ENCODE results near the gene ARHGEF16.

The ARHGEF16 gene

DNA sequence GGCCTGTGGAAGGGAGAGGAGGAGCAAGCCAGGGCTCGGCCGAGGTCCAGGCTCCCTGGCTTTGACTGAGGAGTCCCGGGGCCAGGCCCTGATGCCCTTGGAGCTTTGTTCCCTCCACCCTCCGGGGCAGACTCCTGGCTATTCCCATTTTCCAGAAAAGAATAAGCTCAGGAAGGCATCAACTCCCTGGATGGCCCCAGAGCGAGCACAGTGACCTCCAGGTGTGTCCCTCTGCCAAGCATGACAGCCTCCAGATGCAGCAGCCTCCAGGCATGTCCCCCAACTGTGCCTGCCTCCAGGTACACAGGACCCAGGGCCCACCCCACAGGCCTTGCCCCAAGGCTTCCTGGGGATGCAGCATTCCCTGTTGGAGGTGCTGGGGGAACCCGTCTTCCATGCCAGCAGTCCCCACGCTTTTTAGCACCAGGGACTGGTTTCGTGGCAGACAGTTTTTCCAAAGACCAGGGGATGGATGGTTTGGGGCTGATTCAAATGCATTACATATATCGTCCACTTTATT is 15.7 kb upstream of the ARHGEF16 start:
- FAIRE-seq, result no peak
- DNase-seq (ENCODE audit: low spot score), result no peak

DNA sequence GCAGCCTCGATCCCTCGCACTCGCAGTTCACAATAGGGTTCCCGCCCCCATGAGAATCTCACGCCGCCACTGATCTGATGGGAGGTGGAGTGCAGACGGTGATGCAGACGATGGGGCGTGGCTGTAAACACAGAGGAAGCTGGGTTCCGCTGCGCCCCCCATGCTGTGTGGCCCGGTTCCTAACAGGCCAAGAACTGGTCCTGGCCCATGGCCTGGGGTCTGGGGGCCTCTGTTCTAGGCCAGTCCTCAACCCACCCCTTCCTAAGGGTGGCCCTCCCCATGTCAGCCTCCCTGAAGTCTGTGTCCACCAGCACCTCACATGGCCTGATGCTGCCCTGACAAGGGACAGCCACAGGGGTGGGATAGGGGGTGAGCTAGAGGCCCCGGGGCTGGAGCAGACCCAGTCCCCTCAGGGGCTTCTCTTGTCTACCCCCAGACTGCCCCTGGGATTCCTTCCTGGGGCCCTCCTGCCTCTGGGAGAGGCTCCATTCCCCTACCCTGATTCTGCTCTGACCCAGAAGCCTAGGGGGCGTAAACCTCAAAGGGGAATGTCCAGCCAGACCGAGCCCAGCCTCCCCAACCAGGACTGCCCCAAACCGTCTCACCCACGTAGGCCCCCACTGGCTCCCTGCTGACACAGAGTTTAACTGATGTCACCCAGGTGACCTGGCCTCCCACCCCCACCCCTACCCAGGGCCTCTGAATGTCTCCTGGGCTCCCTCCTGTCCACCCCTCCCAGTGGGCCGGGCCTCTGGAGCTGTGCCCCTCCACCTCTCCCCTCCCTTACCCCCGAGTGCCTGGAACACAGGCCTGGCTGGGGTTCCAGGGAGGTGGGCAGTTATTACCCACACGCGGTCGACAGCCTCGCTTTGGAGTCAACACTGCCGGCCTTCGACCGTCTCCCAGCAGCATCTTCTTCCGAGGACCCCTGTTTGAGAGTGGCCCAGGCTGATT is 14.8 kb upstream of the ARHGEF16 start:
- FAIRE-seq (no peak), DNase-seq (ENCODE audit: low spot score) (no peak)

DNA sequence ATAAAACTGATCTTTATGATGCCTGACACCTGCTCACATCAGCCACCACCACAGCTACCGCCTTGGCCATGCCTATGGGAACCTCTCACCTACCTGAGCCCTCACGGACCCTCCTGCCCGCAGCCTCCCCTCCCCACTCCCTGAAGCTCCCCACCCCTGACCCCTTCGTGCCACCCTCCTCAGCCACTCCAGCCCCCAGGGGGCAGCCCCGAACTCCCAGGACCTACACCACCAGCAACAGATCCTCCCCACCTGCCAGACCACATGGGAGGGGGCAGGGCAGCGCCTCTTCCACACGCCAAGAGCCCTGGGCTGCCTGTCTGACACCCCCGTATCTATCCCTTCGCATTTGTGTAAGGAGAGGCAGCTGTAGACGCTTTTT is 14.2 kb upstream of the ARHGEF16 start:
- no peak for FAIRE-seq
- no peak for DNase-seq (ENCODE audit: low spot score)

DNA sequence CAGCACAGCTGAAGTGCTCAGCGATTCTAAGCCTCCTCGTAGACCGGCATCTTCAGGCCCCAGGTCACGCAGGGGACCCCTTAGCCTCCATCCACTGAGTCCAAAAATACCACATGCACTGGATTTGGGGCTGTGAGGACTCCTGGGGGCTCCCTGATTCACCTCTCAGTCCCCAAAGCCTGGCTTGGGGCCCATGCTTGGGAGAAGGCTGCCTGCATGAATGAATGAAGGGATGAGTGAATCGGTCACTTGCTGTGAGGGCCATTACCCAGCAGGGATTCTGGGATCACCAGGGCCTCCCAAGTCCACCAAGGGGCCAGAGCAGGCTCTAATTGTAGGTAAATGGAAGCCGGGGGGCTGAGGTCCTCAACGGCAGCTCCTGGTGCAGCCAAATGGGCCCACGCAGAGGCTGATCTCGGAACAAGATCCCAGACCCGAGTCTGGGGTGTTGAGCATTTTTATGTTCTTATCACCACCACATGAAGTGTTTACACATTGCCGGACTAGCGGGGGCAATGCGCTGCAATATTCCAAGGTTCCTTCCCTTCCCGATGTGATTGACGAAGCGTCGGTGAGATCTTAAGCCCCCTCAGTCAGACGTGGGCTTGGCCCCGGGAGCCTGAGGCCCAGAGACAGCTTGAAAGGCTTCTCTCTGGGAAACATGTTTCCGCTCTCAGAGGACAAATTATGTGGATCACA is 13.6 kb upstream of the ARHGEF16 start:
- FAIRE-seq, result no peak
- DNase-seq (ENCODE audit: low spot score), result no peak

DNA sequence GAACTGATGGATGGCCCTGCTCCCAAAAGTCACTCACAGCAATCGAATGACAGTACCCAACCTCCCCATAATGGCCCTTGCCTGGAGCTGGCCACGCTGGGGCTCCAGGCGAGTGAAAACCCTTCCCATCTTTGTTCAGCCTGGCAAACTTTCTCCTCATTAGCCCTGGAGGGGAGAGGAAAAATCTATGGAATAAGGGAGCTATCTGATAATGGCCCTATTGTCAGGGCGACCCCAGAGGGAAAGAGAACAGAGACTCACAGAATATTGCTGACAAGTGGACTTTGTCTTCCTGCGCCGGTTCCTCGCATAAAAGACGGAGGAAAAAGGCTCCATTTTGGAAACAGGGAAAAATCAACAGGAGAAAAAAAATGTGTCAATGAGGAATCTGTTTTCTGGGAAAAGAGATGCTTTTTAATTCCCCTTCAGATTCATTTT is 13.0 kb upstream of the ARHGEF16 start:
- no peak for FAIRE-seq
- DNase-seq (ENCODE audit: low spot score), result no peak

DNA sequence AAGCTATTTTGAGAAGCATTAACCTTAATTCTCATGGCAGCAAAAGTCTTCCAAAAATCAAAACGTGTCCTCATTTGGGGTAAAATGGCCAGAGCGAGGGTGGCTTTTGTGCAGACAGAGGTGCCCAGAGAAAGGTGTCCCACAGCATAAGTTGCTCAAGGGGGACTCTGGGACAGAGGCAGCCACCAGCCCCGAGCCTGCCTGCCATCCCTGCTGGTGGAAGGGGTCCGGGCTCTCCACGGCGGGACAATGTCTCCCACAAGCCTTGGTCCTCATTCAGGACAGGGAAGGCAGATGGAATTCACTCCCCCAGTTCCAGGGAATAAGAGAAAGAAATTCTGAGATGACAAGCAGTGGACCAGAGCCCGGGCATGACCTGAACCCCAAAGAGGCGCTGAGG is 12.6 kb upstream of the ARHGEF16 start:
- DNase-seq (ENCODE audit: low spot score) (no peak), FAIRE-seq (no peak)

DNA sequence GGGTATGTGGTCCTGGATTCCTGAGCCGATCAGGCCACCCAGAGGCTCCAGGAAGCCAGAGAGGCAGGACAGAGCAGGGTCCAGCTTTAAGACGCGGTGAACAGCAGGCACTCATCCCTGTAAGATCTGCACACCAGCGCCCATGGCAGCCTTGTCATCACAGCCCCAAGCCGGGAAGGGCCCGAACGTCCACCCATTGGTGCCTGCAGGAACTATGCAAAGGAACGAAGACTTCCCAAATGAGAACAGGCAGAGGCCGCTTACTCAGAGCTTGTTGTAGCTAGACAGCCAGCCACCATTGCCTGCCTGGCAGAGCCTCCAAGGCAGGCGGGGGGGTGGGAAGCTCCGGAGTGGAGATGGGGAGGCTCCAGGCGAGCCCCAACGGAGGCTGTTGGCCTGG is 12.1 kb upstream of the ARHGEF16 start:
- FAIRE-seq, result no peak
- no peak for DNase-seq (ENCODE audit: low spot score)

DNA sequence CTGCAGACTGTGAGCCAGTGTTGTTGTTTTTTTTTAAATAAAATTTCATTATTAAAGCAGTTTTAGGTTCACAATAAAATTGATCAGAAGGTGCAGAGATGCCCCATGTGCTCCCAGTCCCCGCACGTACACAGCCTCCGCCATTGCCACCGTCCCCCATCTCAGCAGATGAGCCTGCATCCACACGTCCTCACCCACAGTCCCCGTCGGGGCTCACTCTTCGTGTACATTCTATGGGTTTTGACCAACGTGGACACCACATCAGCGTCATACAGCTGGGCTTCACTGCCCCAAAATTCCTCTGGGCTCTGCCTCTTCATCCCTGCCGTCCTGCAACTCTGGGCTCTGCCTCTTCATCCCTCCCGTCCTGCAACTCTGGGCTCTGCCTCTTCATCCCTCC is 11.6 kb upstream of the ARHGEF16 start:
- no peak for FAIRE-seq
- DNase-seq (ENCODE audit: low spot score), result no peak

DNA sequence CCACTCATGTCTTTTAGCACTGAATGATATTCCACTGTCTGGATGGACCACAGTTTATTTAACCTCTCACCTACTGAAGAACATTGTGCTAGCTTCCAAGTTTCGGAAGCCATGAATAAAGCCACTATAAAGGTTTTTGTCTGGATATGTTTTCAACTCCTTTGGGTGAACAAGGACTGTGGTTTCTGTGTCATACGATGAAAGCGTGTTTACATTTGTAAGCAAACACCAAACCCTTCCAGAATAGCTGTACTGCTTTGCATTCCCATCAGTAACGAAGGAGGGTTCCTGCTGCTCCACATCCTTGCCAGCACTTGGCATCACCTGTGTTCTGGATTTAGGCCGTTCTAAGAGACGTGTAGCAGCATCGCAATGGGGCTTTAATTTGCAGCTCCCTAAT is 10.7 kb upstream of the ARHGEF16 start:
- DNase-seq (ENCODE audit: low spot score), result no peak
- no peak for FAIRE-seq

DNA sequence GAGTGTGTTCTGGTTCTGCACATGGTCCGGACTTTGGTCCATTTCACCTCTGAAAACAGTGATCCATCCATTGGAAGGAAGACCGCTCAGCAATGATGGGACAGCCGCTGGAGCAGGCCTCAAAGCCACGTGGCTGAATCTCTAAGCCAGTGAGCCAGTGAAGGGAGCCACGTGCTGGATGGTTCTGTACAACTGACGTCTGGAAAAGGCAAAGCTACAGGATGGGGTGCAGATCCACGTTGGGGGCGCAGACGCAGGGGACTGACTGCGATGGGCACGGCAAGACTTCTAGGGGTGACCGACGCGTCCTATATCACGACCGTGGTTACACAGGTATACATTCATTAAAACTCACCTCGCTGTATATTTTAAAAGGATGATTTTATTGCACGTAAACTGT is 10.2 kb upstream of the ARHGEF16 start:
- DNase-seq (ENCODE audit: low spot score), result no peak
- FAIRE-seq, result no peak

DNA sequence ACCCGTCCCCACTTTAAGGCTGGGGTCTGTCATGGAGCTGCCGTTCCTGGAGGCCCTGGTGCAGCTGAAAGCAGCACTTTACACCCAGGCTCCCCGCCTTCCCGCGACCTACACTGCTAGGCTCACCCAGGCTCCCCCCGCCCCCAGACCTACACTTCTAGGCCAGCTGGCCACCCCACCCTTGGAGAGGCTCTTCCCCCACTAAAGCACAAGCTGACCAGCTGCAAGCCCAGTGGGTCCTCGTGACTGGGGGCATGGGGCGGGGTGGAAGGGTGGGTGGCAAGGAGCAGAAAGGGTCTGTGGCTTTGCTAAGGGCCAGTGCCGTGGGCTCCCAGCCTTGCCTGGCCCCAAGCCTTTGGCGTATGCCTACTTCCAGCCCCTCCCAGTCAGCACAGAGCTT is 9.7 kb upstream of the ARHGEF16 start:
- DNase-seq (ENCODE audit: low spot score), result no peak
- no peak for FAIRE-seq

DNA sequence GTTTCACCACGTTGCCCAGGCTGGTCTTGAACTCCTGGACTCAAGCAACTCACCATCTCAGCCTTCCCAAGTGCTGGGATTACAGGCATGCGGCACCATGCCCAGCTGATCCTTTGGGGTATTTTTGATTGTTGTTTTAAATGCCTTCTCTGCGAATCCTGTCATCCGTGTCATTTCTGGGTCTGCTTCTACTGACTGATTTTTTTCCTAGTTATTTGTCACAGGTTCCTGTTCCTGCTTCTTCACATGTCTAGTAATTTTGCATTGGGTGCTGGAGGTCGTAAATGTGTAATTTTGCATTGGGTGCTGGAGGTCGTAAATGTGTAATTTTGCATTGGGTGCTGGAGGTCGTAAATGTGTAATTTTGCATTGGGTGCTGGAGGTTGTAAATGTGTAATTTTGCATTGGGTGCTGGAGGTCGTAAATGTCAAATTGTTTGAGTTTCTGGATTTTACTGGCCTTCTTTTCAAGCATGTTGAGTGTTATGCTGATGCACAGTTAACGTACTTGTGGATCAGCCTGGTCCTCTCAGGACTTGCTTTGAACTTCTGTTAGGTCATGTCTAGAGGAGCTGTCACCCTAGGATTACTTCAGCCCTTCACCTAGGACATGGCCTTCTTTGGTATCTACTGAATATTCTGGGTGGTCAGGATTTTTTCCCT is 4.1 kb upstream of the ARHGEF16 start:
- no peak for DNase-seq (ENCODE audit: low spot score)
- FAIRE-seq, result no peak

DNA sequence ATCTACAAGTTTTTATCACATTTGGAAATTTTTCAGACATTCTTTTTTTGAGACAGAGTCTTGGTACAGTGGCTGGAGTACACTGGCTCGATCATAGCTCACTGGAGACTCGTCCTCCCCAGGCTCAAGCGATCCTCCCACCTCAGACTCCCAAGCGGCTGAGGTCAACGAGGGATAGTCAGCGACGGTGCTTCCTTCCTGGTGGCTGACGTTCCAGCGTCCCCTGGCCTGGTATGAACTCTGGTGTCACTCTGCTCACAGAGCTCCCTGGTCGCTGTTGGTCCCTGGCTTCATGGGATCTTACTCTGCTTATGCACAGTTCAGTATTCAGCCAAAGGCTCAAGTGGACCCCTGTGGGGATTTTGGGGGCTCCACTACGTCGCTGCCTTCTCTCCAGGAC is 3.5 kb upstream of the ARHGEF16 start:
- no peak for FAIRE-seq
- DNase-seq (ENCODE audit: low spot score), result no peak

DNA sequence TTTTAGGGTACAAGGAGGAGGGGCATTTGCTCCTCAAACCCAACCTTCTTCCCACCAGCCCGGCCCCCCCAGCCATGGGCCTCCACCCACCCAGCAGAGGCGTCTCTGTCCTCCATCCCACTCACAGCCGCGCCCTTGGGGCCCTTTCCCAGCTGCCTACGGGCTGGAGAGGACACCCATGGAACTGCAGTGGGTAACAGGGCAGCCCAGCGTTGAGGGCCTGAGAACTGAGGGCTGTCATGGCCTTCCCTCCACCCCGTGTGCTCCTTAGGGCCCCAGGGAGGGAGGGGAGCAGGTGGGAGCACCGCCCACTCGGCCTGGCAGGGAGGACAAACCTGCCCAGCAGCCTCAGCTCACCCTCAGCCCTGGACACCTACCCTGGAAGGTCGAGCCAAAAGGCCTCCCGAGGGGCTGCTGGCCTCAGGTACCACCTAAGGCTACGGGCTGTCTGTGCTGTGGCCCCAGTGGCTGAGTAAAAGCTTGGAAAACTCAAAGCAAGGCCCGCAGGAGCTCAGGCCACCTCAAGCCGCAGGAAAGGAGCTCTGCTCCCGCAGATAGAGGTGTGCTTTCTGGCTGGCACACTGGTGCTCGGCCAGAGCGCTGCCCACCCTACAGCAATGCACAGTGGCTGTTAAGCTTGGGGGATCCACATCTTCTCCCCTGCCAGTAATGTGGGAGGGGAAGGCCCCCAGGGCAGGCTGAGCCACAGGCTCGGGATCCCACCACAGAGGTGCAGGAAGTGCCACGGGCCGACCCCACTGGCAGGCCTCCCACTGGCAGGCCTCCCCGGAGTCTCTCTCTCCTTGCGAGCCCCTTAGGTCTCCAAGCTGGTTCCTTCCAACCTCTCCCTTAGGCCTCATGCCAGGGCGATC is 2.2 kb upstream of the ARHGEF16 start:
- DNase-seq (ENCODE audit: low spot score), result no peak
- no peak for FAIRE-seq

DNA sequence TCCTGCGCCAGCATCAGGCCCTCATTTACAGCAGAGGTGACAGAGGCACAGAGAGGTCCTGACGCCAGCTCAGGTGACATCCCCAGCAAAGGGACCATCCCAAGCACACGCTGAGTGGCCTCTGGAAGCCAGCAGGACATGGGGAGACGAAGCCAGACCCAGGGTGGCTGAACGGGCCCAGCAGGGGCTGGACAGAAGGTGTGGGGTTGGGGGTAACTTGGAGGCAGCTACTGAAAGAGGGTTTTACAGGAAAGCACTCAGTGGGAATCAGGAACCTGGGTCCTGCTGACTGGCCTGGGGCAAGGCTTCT is 1.6 kb upstream of the ARHGEF16 start:
- FAIRE-seq, result no peak

DNA sequence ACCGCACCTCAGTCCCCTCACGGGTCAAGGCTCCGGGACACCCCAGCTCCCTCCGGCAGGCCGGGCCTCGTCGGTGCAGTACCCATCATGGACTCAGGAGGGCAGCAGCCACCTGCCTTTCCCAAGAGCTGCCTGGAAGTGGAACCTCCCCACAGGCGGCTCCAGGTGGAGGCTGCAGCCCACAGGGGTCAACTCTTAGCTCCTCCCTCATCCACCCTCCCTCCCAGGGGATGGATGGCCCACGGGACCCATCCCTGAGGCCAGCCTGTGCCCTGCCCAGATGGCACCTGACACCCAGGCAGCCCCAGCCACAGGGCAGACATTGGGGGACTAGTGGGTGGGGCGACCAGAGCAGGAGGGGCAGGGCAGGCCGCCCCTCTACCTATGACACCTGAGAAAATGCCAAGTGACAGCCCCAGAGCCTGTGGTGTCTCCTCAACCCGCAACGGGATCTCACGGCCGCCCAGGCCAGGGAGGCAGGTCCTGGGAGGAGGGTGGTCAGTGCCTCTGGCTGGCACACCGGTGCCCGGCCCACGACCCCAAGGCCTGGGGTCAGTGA is 1.2 kb upstream of the ARHGEF16 start:
- peak; percentile 57 for DNase-seq (ENCODE audit: low spot score)
- FAIRE-seq, result no peak

More for the DNA sequence above, 1.6 kb upstream of the ARHGEF16 start:
- no peak for DNase-seq (ENCODE audit: low spot score)

DNA sequence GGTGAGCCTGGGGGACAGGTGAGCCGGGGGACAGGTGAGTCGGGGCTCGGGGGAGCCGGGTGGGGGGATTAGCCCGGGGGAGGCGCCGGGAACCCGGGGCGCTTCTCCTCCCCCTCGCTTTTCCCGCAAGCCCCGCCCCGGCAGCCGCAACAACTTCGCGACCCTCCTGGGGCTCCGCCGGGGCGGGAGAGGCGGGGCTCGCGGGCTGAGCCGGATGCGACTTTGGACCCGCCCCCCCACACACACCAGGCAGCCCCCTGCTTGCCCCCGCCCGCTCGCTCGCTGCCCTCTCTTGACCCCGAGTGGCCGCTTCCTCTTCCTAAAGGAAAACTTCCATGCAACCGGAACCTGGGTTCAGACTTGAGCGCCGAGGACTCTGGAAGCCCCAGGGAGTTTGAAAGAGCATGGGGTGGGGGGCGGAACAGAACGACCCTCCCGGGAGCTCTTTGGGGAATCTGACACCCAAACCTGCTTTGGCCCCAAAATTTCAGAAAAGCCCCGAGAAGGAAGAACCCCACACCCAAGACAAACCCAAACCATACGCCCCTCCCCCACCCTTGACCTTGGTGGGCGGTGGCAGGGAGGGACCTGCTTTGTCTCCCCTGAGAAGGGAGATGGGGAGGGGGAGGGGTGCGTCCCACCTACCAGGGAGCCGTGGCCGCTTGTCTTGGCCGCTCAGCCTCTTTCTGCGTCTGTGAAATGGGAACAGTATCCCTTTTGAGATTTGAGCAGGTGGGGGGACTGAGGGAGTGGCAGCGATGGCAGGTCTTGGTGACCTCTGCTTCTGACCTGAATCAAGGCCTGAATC is 550 bp downstream of the ARHGEF16 start:
- FAIRE-seq, result no peak
- peak; percentile 29 for DNase-seq (ENCODE audit: low spot score)

DNA sequence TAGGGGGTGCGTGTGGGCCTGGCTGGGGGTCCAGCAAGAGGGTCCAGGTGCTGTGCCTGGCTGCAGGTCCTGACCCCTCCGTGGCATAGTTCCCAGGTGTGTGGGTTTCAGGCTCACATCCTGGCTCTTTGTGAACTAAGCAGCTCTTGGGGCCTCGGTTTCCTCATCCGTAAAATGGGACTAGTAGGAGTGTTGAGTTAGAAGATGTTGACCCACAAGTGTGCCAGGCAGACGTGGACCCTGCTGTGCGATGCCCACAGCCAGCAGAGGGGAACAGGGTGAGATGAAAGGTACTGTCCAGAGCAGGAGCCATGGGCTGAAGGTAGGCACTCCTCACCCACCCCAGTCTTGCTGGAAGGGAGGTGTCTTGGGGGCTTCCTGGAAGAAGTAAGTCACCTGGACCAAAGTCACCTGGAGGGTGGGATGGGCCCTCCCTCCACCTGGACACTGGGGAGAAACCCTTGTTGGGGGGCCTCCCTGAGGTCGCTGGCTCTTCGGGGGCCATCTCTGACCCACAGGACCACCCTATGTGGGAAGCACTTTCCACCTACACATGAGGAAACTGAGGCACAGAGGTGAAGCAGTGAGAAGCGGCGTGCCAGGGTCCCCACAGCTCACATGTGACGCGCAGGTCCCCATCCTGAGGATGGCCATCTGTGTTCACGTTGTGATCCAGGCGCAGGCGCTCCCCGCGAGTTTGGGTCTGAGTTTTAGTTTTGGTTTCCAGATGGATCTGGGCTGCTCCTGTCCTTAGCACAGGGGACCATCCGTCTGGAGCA is 1.4 kb downstream of the ARHGEF16 start:
- FAIRE-seq (no peak), DNase-seq (ENCODE audit: low spot score) (no peak)

DNA sequence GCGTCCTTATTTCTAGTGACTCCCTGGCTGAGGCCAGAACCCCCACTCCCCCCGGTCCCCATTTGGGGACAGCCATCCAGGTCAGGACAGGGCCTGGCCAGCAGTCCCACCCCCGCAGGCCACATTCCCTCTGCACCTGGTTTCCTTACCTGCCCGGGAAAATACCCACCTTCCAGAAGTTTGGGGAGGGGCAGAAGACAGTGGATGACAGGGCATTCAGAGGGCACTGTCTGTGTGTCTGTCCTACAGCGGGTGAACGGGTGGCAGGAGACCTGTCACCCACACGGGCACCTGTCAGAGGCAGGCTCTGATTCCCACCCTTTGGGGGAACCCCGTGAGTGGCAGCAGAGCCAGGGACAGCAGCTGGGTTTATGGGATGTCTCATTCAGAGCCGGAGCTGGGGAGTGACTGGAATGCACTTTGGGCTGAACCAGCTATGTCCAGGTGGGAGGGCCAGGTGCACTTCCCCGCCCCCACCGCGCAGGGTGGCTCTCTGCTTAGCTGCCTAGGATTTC is 2.0 kb downstream of the ARHGEF16 start:
- DNase-seq (ENCODE audit: low spot score), result no peak
- FAIRE-seq, result no peak
